GM12891 (cell line): ENCODE data around the gene HSD11B1.

Source experiments
- POLR2A ChIP-seq: IDR thresholded peaks from 2 replicates; pipeline ENCODE4 v1.6.1; 2011; ENCODE audit warnings: low read depth, low read length, control low read depth
- POLR2AphosphoS5 ChIP-seq: IDR thresholded peaks from 2 replicates; pipeline ENCODE4 v1.6.1; 2011; ENCODE audit warnings: low read depth, low read length, control low read depth
- POU2F2 ChIP-seq: IDR thresholded peaks from 2 replicates; pipeline ENCODE4 v1.6.1; 2011; ENCODE audit warnings: low read depth, mild to moderate bottlenecking, control low read depth, low read length, moderate library complexity
- SPI1 ChIP-seq: IDR thresholded peaks from 2 replicates; pipeline ENCODE4 v1.6.1; 2011; ENCODE audit warnings: low read depth, low read length, control low read depth
- TAF1 ChIP-seq: IDR thresholded peaks from 2 replicates; pipeline ENCODE4 v1.6.1; 2011; ENCODE audit warnings: low read depth, low read length, control low read depth

GRCh38 chr1:209696673-209697072, 8.0 kb upstream of the HSD11B1 start:
- TF ChIP-seq POLR2AphosphoS5 = no peak
- no peak for TF ChIP-seq SPI1
- TF ChIP-seq POLR2A = no peak
- TF ChIP-seq TAF1 = no peak
- TF ChIP-seq POU2F2 = no peak
